ENCODE data around the gene TNNI3. TPM values are rescaled to one million over a fixed set of nuclear protein-coding genes. Genes with fewer than 3 reads are reported as not detected.
"Not testable (repeated sequence)": the region's sequence is repeated elsewhere in the genome, so short reads cannot be mapped to it uniquely, and the experiment has no call there.

TNNI3 gene
- total RNA-seq, 1 donor from 2014 or later: not detected

GRCh38 chr19:55116232-55116858, 41.2 kb downstream of the TNNI3 start:
- intact Hi-C loops (cut with micrococcal nuclease): loop anchor here (2.0 to 5.0 kb wide), 5 partner anchors 28 to 1201 kb away; partner anchors contain the start of genes CNOT3 and NDUFA3

GRCh38 chr19:55115446-55116065, 42.0 kb downstream of the TNNI3 start:
- intact Hi-C loops (cut with micrococcal nuclease): loop anchor here (2.0 to 5.0 kb wide), 5 partner anchors 27 to 1202 kb away; partner anchors contain the start of genes CNOT3 and NDUFA3

- intact Hi-C loops (cut with micrococcal nuclease): loop anchor here (5.0 kb wide), 3 partner anchors 232 to 1203 kb away; partner anchors contain the start of gene CNOT3
These were observed 42.9 kb downstream of the TNNI3 start for GRCh38 chr19:55114566-55115145.

- intact Hi-C loops (cut with micrococcal nuclease): no loop called here
These were observed 43.9 kb downstream of the TNNI3 start for GRCh38 chr19:55113570-55114039.

DNA sequence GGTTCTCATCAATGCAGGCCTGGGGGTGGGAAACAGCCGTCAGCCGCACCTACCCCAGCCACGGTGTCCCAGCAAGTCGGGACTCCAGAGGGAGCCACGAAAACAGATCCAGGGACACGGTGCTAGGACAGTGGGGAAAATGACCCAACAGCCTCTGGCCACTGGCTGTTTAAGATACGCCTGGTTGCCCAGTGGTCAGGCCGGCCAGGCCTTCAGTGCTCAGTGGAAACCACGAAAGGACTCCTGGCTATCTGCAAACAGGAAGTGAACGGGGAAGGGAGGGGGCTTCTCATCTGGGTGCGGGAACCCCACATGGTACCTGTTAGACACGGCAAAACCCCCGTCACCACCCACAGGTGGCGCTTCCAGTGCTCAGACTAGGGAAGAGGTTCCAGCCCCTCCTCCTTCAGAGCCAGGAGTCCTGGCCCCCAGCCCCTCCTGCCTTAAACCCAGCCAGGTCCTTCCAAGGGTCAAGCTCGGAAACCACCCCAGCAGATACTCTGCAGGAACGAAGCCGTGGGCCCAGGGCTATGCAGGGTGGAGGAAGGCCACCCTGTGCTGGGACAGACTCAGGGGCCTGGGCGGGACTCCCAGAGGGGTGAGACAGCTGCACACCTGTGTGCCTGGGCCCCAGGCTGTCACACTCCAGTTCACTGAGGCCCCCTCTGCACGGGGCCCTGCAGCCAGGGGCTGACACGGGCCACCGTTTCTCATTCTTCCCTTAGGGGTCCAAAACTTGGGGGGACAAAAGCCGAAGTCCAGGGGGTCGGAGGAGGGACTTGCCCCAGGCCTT, 44.6 kb downstream of the TNNI3 start:
- intact Hi-C loops (cut with micrococcal nuclease): no loop called here

GRCh38 chr19:55112246-55112776, 45.2 kb downstream of the TNNI3 start:
- intact Hi-C loops (cut with micrococcal nuclease): no loop called here

DNA sequence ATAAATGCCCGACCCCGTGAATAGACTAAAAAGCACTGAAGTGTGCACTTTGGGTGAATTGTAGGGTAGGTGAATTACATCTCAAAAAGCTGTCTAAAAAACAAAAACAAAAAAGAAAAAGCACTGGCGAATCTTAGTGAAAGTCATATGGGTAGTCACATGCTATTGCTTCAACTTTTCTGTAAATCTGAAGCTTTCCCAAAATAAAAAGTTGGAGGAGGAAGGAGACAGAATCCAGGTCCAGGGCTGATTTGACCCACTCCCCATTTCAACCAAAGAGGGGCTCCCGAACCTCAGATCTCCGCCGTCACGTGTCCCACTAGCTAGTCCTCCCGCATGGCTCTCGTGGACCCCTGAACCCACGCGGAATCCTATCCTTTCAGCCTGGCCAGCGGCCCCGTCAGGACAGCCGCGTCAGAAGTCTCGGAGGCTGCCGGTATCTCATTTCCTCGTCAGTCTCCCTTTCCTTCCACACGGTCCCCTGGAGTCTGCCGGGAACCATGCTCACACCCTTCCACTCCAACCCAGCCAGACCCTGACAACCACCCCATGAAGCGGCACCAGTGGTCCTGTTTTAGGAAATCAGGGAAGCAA, 46.2 kb downstream of the TNNI3 start:
- intact Hi-C loops (cut with micrococcal nuclease): no loop called here

GRCh38 chr19:55109527-55110291, 47.8 kb downstream of the TNNI3 start:
- intact Hi-C loops (cut with micrococcal nuclease): no loop called here

GRCh38 chr19:55107252-55107651, 50.3 kb downstream of the TNNI3 start:
- intact Hi-C loops (cut with micrococcal nuclease): not testable (repeated sequence)

- intact Hi-C loops (cut with micrococcal nuclease): no loop called here
These were observed 50.9 kb downstream of the TNNI3 start for GRCh38 chr19:55106591-55106990.

GRCh38 chr19:55105237-55105636, 52.3 kb downstream of the TNNI3 start:
- intact Hi-C loops (cut with micrococcal nuclease): no loop called here

GRCh38 chr19:55103190-55103589, 54.3 kb downstream of the TNNI3 start:
- intact Hi-C loops (cut with micrococcal nuclease): no loop called here

Other genes with a start within 250 kb of the TNNI3 start
- 0.12 and 0.20 TPM in 2 replicates for gene NLRP7, start 210.2 kb downstream of the TNNI3 start, total RNA-seq
- 23.6 TPM in 2 replicates for gene NLRP2, start 191.4 kb downstream of the TNNI3 start, total RNA-seq
- 0.49 and 0.64 TPM in 2 replicates for gene GP6, start 119.5 kb downstream of the TNNI3 start, total RNA-seq
- gene RDH13, start 94.6 kb downstream of the TNNI3 start, total RNA-seq: 19.6 and 20.9 TPM in 2 replicates
- gene EPS8L1, start 81.9 kb downstream of the TNNI3 start, total RNA-seq: 4.1 and 4.2 TPM in 2 replicates
- 153 TPM in 2 replicates for gene PPP1R12C, start 40.1 kb downstream of the TNNI3 start, total RNA-seq
- not detected in 2 replicates for gene TNNT1, start 8.5 kb downstream of the TNNI3 start, total RNA-seq
- not detected in 2 replicates for gene DNAAF3, start 8.9 kb upstream of the TNNI3 start, total RNA-seq
- not detected in 2 replicates for gene SYT5, start 22.6 kb upstream of the TNNI3 start, total RNA-seq
- 0.05 and 0.07 TPM in 2 replicates for gene PTPRH, start 51.8 kb upstream of the TNNI3 start, total RNA-seq
- 11.2 and 12.6 TPM in 2 replicates for gene TMEM86B, start 71.0 kb upstream of the TNNI3 start, total RNA-seq
- gene PPP6R1, start 101.3 kb upstream of the TNNI3 start, total RNA-seq: 242 and 247 TPM in 2 replicates
- gene HSPBP1, start 122.4 kb upstream of the TNNI3 start, total RNA-seq: 30.0 and 33.5 TPM in 2 replicates
- 8.1 and 10.0 TPM in 2 replicates for gene BRSK1, start 126.3 kb upstream of the TNNI3 start, total RNA-seq
- gene TMEM150B, start 167.6 kb upstream of the TNNI3 start, total RNA-seq: 0.93 and 1.4 TPM in 2 replicates
- 15.4 and 19.9 TPM in 2 replicates for gene KMT5C, start 182.1 kb upstream of the TNNI3 start, total RNA-seq
- 0.44 and 0.51 TPM in 2 replicates for gene COX6B2, start 197.0 kb upstream of the TNNI3 start, total RNA-seq
- not detected in 2 replicates for gene GARIN5B, start 205.5 kb upstream of the TNNI3 start, total RNA-seq
- 0.51 and 0.74 TPM in 2 replicates for gene IL11, start 212.7 kb upstream of the TNNI3 start, total RNA-seq
- gene TMEM190, start 219.1 kb upstream of the TNNI3 start, total RNA-seq: not detected in 2 replicates
- gene TMEM238, start 226.6 kb upstream of the TNNI3 start, total RNA-seq: 11.8 and 14.8 TPM in 2 replicates
- gene RPL28, start 228.2 kb upstream of the TNNI3 start, total RNA-seq: 2,242 and 2,308 TPM in 2 replicates